Heart right ventricle (tissue), 16 donors: Measurements from ENCODE around the gene SPTBN5. TPM values are rescaled to one million over a fixed set of nuclear protein-coding genes. Genes with fewer than 3 reads are reported as not detected.

ENCODE experiments used
- ATAC-seq, 8 donors: fragments of 200-7000 bp; cut with Tn5 transposase; one replicate each; pipeline ENCODE4 v1.9.1; 2020; ENCODE audit warnings: mild to moderate bottlenecking in 8 of 8, moderate library complexity in 8 of 8, moderate number of reproducible peaks in 1 of 8
- DNase-seq, 2 donors: peaks; one replicate each; pipeline ENCODE4 v3.0.0-alpha.2; 2020
- H3K27ac ChIP-seq, 10 donors: fragments of 200-600 bp; sonication (generic) in 2 of 10; one replicate each; pipeline versions ENCODE4 v1.5.0 to v1.8.0; 2020 to 2022; ENCODE audit warnings: mild to moderate bottlenecking in 3 of 10
- H3K27me3 ChIP-seq, 7 donors: fragments of 200-600 bp; one replicate each; pipeline ENCODE4 v1.8.0; 2021 to 2022; ENCODE audit warnings: mild to moderate bottlenecking in 2 of 7
- H3K36me3 ChIP-seq, 9 donors: fragments of 200-600 bp; sonication (generic) in 1 of 9; one replicate each; pipeline versions ENCODE4 v1.5.0 to v1.8.0; 2020 to 2022; ENCODE audit warnings: mild to moderate bottlenecking in 2 of 9
- H3K4me1 ChIP-seq, 9 donors: fragments of 200-600 bp; sonication (generic) in 1 of 9; one replicate each; pipeline versions ENCODE4 v1.5.0 to v1.8.0; 2020 to 2022; ENCODE audit warnings: mild to moderate bottlenecking in 4 of 9
- H3K4me3 ChIP-seq, 10 donors: fragments of 200-600 bp; sonication (generic) in 2 of 10; one replicate each; pipeline versions ENCODE4 v1.5.0 to v1.8.0; 2020 to 2022; ENCODE audit warnings: mild to moderate bottlenecking in 7 of 10, moderate library complexity in 2 of 10
- H3K9me3 ChIP-seq, 11 donors: fragments of 200-600 bp in 10 of 11; sonication (generic) in 2 of 11; one replicate each; pipeline versions ENCODE4 v1.5.0 to v1.8.0; 2013 to 2022; ENCODE audit warnings: mild to moderate bottlenecking in 2 of 11, control low read depth in 1 of 11, moderate library complexity in 1 of 11
- WGBS, 2 donors: extraction: QIAGEN DNeasy Blood & Tissue Kit; methylation state at CpG; one replicate each; pipeline ENCODE4 v1.1.7; 2013; ENCODE audit warnings: inconsistent platforms in 1 of 2; 5-methylcytosine and 5-hydroxymethylcytosine counted together
- intact Hi-C, 10 donors: fragments of 100-400 bp; cut with DNase I; formaldehyde crosslinking; loops; one replicate each; pipeline versions ENCODE4 v1.11.1 to v1.14.2; 2022
- polyA plus RNA-seq, 2 donors: library from polyadenylated mRNA; stranded (reverse); fragments of 200-250 nt; gene quantifications; one replicate each; pipeline ENCODE4 v1.2.3, GENCODE V29; 2013
- total RNA-seq, 10 donors: library from RNA; stranded (reverse); fragmentation: NEBNext Ultra II Directional in 3 of 10; extraction: Animal tissue kit (Norgen Biotek cat#: 25700) in 3 of 10; gene quantifications; one replicate each; pipeline versions ENCODE4 v1.2.1 to v1.2.4, GENCODE V29; 2021 to 2023
- TF ChIP-seq, protein P1 (sequence below), 9 donors: fragments of 200-600 bp; sonication (generic) in 2 of 9; IDR thresholded peaks; one replicate each; pipeline versions ENCODE4 v1.5.0 to v1.8.0; 2021 to 2022; ENCODE audit warnings: antibody characterized with exemption in 9 of 9, mild to moderate bottlenecking in 5 of 9, moderate library complexity in 1 of 9
- donor health status: Arrhythmogenic right ventricular cardiomyopathy.
- donor health status: ischemic (EF 13 %, LVEDD 7.1; RV severe dilation, severe dysfunction).
- donor health status: healthy with polysubstance abuse.
- donor health status: DM: no; HTN: yes; CAD: no.
- donor health status: DM: no; HTN: no; CAD: no.
- donor health status: ischemic (EF 25% LVEDD 6.9; RV normal size, moderate dysfunction).
- donor health status: ischemic (EF 25% LVEDD 5.7; RV mildly dilated, moderate dysfunction).
- donor health status: healthy.
- donor health status: DM: yes; HTN: yes; CAD: no.
- donor health status: Ischemic cardiomyopathy.
- donor health status: ischemic (EF 35%, LVEDD 5.7; RV mildly dilated, moderate dysfunction).
- donor health status: nonischemic (EF 11% LVEDD 7.7; RV severe dilation, severe dysfunction).
- donor health status: DM: yes; HTN: yes; CAD: no.
- donor health status: PGD.
- donor health status: ischemic (EF 29% LVEDD 5.4; RV normal size, mild dysfunction).
- donor health status: nonischemic (EF 23%, LVEDD 6.1; RV moderate dilation, normal function).

Gene SPTBN5
- total and polyA plus RNA-seq, 12 donors, result 0.94 to 8.7 (median 2.4) TPM

DNA sequence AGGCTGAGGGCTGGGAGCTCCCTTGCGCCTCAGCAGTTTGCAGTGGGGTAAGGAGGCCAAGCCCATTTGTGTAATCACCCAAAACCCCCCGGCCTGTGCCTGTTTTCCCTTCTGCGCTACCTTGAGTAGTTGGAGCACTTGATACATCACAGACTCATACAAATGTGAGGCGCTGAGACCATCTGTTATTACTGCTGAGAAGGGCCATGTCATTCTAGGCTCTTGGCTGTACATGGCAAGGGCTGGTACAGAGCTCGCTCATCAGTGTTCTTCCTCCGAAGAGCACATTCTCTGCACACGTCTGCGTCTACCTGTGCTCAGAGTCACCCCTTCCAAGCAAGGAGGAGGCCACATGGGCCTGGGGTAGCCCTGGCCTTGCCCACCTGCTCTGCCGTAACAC lies 45.9 kb downstream of the SPTBN5 start:
- no peaks in the 10 kb centered on the region for H3K27me3 ChIP-seq
- 94% methylated on average over 9 of the region's 9 CpGs for WGBS, 2 donors
- no peak for DNase-seq
- H3K36me3 ChIP-seq, result peaks cover 0 to 61% (median 24%) of the 10 kb centered on the region in 9 donors
- H3K4me3 ChIP-seq, result no peak overlapping the region
- H3K27ac ChIP-seq, result no peak overlapping the region
- ATAC-seq, result no peak
- TF ChIP-seq, protein P1, sequence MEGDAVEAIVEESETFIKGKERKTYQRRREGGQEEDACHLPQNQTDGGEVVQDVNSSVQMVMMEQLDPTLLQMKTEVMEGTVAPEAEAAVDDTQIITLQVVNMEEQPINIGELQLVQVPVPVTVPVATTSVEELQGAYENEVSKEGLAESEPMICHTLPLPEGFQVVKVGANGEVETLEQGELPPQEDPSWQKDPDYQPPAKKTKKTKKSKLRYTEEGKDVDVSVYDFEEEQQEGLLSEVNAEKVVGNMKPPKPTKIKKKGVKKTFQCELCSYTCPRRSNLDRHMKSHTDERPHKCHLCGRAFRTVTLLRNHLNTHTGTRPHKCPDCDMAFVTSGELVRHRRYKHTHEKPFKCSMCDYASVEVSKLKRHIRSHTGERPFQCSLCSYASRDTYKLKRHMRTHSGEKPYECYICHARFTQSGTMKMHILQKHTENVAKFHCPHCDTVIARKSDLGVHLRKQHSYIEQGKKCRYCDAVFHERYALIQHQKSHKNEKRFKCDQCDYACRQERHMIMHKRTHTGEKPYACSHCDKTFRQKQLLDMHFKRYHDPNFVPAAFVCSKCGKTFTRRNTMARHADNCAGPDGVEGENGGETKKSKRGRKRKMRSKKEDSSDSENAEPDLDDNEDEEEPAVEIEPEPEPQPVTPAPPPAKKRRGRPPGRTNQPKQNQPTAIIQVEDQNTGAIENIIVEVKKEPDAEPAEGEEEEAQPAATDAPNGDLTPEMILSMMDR (IDR thresholded peaks at IDR 0.05), result no peak
- no peaks in the 10 kb centered on the region for H3K4me1 ChIP-seq
- no peaks in the 10 kb centered on the region for H3K9me3 ChIP-seq
- intact Hi-C loops, result no loop called here

DNA sequence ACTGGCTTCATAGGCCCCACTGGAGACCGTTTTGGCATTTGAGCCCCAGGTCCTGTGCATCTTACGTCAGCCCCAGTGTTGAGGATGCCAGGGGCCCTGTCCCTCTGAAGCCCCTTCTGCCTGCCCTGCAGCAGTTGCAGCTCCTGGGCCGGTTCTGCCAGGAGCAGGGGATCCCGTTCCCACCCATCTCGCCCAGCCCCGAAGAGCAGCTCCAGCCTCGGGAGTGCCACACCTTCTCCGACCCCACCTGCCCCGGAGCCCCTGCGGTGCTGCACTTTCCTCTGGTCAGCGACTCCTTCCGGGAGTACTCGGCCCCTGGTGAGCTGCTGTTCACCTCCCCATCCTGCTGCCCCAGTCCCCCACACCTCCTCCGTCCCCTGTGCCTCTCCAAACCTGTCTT lies 46.6 kb downstream of the SPTBN5 start:
- 92% methylated on average over 14 of the region's 14 CpGs for WGBS, 2 donors
- H3K4me1 ChIP-seq, result no peaks in the 10 kb centered on the region
- no peaks in the 10 kb centered on the region for H3K27me3 ChIP-seq
- ATAC-seq, result no peak
- H3K27ac ChIP-seq, result no peak overlapping the region
- H3K9me3 ChIP-seq, result no peaks in the 10 kb centered on the region
- no peak overlapping the region for H3K4me3 ChIP-seq
- TF ChIP-seq, protein P1 (IDR thresholded peaks at IDR 0.05), result no peak
- intact Hi-C loops, result no loop called here
- no peak for DNase-seq
- H3K36me3 ChIP-seq, result peaks cover 0 to 69% (median 24%) of the 10 kb centered on the region in 9 donors

DNA sequence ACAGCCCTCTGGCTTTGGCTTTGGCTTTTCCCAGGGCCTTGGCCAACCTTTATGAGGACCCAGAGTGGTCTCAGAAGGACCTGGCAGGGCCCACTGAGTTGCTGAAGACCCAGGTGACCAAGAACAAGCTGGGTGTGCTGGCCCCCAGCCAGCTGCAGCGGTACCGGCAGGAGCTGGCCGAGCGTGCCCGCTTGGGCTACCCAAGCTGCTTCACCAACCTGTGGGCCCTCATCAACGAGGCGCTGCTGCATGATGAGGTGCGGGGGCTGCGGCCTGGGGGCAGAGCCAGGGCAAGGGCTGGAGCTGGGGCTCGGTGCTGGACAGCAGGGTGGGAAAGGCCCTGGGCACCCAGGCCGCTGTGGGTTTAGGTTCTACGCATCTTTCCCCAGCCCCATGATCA lies 49.0 kb downstream of the SPTBN5 start:
- no peaks in the 10 kb centered on the region for H3K4me1 ChIP-seq
- ATAC-seq (no peak), DNase-seq (no peak)
- WGBS, 2 donors, result 85 to 91% methylated on average over 12 of the region's 12 CpGs
- H3K27ac ChIP-seq, result no peak overlapping the region
- no peaks in the 10 kb centered on the region for H3K9me3 ChIP-seq
- no peaks in the 10 kb centered on the region for H3K27me3 ChIP-seq
- no peak overlapping the region for H3K4me3 ChIP-seq
- intact Hi-C loops, result no loop called here
- TF ChIP-seq, protein P1 (IDR thresholded peaks at IDR 0.05), result no peak
- peaks cover 0 to 88% (median 30%) of the 10 kb centered on the region in 9 donors for H3K36me3 ChIP-seq

DNA sequence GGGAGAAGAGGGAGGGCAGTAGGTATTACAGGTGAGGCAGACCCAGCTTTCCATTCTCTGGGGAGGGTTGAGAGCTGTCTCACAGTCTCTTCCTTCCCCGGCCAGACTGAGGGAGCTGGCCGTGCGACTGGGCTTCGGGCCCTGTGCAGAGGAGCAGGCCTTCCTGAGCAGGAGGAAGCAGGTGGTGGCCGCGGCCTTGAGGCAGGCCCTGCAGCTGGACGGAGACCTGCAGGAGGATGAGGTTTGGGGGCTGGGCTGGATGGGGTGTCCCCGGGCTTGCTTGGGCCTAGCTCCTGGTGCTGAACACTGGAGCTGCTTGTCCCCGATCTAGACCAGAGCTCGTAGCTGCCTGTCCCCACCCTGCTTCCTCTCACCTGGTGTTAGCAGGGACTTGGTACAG lies 50.3 kb downstream of the SPTBN5 start:
- TF ChIP-seq, protein P1 (IDR thresholded peaks at IDR 0.05), result no peak
- Histone ChIP-seq H3K27me3 (no peaks in the 10 kb centered on the region), H3K27ac (no peak overlapping the region), H3K36me3 (peaks cover 0 to 82% (median 27%) of the 10 kb centered on the region in 9 donors), H3K4me3 (no peak overlapping the region), H3K4me1 (peaks cover 0 to 9% (median 2%) of the 10 kb centered on the region in 9 donors), H3K9me3 (no peaks in the 10 kb centered on the region)
- intact Hi-C loops, result no loop called here
- WGBS, 2 donors, result 80 to 86% methylated on average over 10 of the region's 10 CpGs
- ATAC-seq (no peak), DNase-seq (no peak)
